DND-41 (cell line): ENCODE data around the gene TMEM109.

Source experiments
- CTCF ChIP-seq: IDR thresholded peaks from 2 replicates; pipeline ENCODE4 v1.5.1; 2012; ENCODE audit warnings: borderline replicate concordance, low read length, moderate library complexity, mild to moderate bottlenecking; ENCODE audit not compliant: poor library complexity, severe bottlenecking; ENCODE audit errors: extremely low read depth
- EZH2 ChIP-seq: IDR thresholded peaks from 3 replicates; pipeline ENCODE4 v1.6.1; 2012; ENCODE audit warnings: borderline replicate concordance, low read depth, mild to moderate bottlenecking, moderate library complexity, low read length, inconsistent platforms; ENCODE audit not compliant: severe bottlenecking

GRCh38 chr11:60952742-60953170, 38.8 kb downstream of the TMEM109 start:
- TF ChIP-seq EZH2 (no peak), CTCF (no peak)
